IMR-90 (cell line): ENCODE results near the gene SLC3A2. TPM values are rescaled to one million over a fixed set of nuclear protein-coding genes. Genes with fewer than 3 reads are reported as not detected.
A peak's percentile ranks its signal among the peaks of the same experiment; 100 is the strongest.

Experiments used
- ATAC-seq: fragments of 200-7000 bp; cut with Tn5 transposase; 2 replicates; pipeline ENCODE4 v1.9.1; 2020; ENCODE audit warnings: low read depth, mild to moderate bottlenecking, moderate library complexity
- BruUV-seq: library from RNA; stranded (reverse); fragments of 400-500 nt; replicated peaks from 2 replicates; lab custom pipeline; 2021; lab: Mats Ljungman, UMichigan
- CTCF ChIA-PET: fragments of 300-600 bp; formaldehyde crosslinking; extraction: SDS; loops from one replicate; lab custom pipeline; 2021; ENCODE audit warnings: antibody characterized with exemption; lab: Yijun Ruan, JAX
- POLR2A ChIA-PET: fragments of 300-600 bp; sonication (Branson Sonifier 250); formaldehyde crosslinking; loops from one replicate; lab custom pipeline; 2022; ENCODE audit warnings: antibody characterized with exemption; ENCODE audit not compliant: unreplicated experiment; lab: Charles Lee
- DNase-seq: peaks from one replicate; pipeline ENCODE4 v3.0.0; 2013
- H2AFZ ChIP-seq: replicated peaks from 2 replicates; pipeline ENCODE3; 2013; ENCODE audit warnings: low read length, mild to moderate bottlenecking; ENCODE audit not compliant: poor library complexity
- H2AK5ac ChIP-seq: 2 replicates; pipeline ENCODE4 v1.6.1; 2013; ENCODE audit warnings: low read depth, low read length, inconsistent platforms
- H2AK9ac ChIP-seq: replicated peaks from 2 replicates; pipeline ENCODE3; 2013; ENCODE audit warnings: mild to moderate bottlenecking, low read depth, low read length, moderate library complexity; ENCODE audit not compliant: poor library complexity
- H2BK120ac ChIP-seq: 2 replicates; pipeline ENCODE4 v1.6.1; 2013; ENCODE audit warnings: low read depth, low read length, inconsistent platforms
- H2BK15ac ChIP-seq: 3 replicates; pipeline ENCODE4 v1.6.1; 2013; ENCODE audit warnings: low read depth, low read length, inconsistent platforms
- H2BK20ac ChIP-seq: 2 replicates; pipeline ENCODE4 v1.6.1; 2013; ENCODE audit warnings: low read depth, mild to moderate bottlenecking, inconsistent platforms, low read length, moderate library complexity
- H2BK5ac ChIP-seq: 2 replicates; pipeline ENCODE4 v1.6.1; 2013; ENCODE audit warnings: mild to moderate bottlenecking, low read depth, low read length, inconsistent platforms; ENCODE audit not compliant: poor library complexity, severe bottlenecking
- H3K14ac ChIP-seq: replicated peaks from 2 replicates; pipeline ENCODE4 v1.6.1; 2013; ENCODE audit warnings: low read depth, low read length, inconsistent platforms
- H3K18ac ChIP-seq: 2 replicates; pipeline ENCODE4 v1.6.1; 2013; ENCODE audit warnings: low read depth, low read length, control low read depth
- H3K23ac ChIP-seq: 2 replicates; pipeline ENCODE4 v1.6.1; 2013; ENCODE audit warnings: low read depth, low read length, inconsistent platforms
- H3K27ac ChIP-seq: 2 replicates; pipeline ENCODE4 v1.5.1; 2013; ENCODE audit warnings: mild to moderate bottlenecking, control low read depth, low read length; ENCODE audit not compliant: insufficient read depth
- H3K27me3 ChIP-seq: 2 replicates; pipeline ENCODE4 v1.6.1; 2013; ENCODE audit warnings: low read length; ENCODE audit not compliant: control insufficient read depth, insufficient read depth
- H3K36me3 ChIP-seq: 2 replicates; pipeline ENCODE4 v1.6.1; 2013; ENCODE audit warnings: low read length, mixed read lengths; ENCODE audit not compliant: control insufficient read depth, insufficient read depth
- H3K4ac ChIP-seq: 2 replicates; pipeline ENCODE4 v1.6.1; 2013; ENCODE audit warnings: low read depth, low read length, inconsistent platforms
- H3K4me1 ChIP-seq: 2 replicates; pipeline ENCODE4 v1.6.1; 2013; ENCODE audit warnings: low read length, mixed read lengths; ENCODE audit not compliant: control insufficient read depth, insufficient read depth
- H3K4me2 ChIP-seq: 2 replicates; pipeline ENCODE4 v1.6.1; 2013; ENCODE audit warnings: low read depth, mild to moderate bottlenecking, control low read depth, low read length, moderate library complexity
- H3K4me3 ChIP-seq: 2 replicates; pipeline ENCODE4 v1.5.1; 2013; ENCODE audit warnings: low read depth, mild to moderate bottlenecking, control low read depth, low read length, moderate library complexity; ENCODE audit not compliant: insufficient read depth
- H3K56ac ChIP-seq: 2 replicates; pipeline ENCODE4 v1.6.1; 2013; ENCODE audit warnings: low read length, inconsistent platforms; ENCODE audit not compliant: insufficient read depth; ENCODE audit errors: extremely low read depth
- H3K79me1 ChIP-seq, 2 experiments: 2 replicates each; pipeline ENCODE4 v1.6.1; 2013; ENCODE audit warnings: low read length in 2 of 2, inconsistent platforms in 1 of 2, low read depth in 1 of 2
- H3K9ac ChIP-seq: 2 replicates; pipeline ENCODE4 v1.6.1; 2013; ENCODE audit warnings: low read depth, low read length, control low read depth
- H3K9me1 ChIP-seq: 2 replicates; pipeline ENCODE4 v1.6.1; 2013; ENCODE audit warnings: low read length, inconsistent platforms; ENCODE audit not compliant: insufficient read depth
- H3K9me3 ChIP-seq: 2 replicates; pipeline ENCODE4 v1.6.1; 2013; ENCODE audit warnings: low read length; ENCODE audit not compliant: control insufficient read depth, insufficient read depth
- H4K20me1 ChIP-seq: 2 replicates; pipeline ENCODE4 v1.6.1; 2013; ENCODE audit warnings: low read length, inconsistent platforms; ENCODE audit not compliant: insufficient read depth
- H4K5ac ChIP-seq: 2 replicates; pipeline ENCODE4 v1.6.1; 2013; ENCODE audit warnings: mild to moderate bottlenecking, low read depth, low read length, control low read depth
- H4K8ac ChIP-seq, 2 experiments: 2 replicates each; pipeline ENCODE4 v1.6.1; 2013; ENCODE audit warnings: low read depth in 2 of 2, low read length in 2 of 2, control low read depth in 1 of 2, inconsistent platforms in 1 of 2
- H4K91ac ChIP-seq: 2 replicates; pipeline ENCODE4 v1.6.1; 2013; ENCODE audit warnings: low read depth, low read length, inconsistent platforms; ENCODE audit not compliant: insufficient read depth
- BHLHE40 ChIP-seq: fragments of 150-350 bp; IDR thresholded peaks from 2 replicates; pipeline ENCODE4 v1.6.1; 2016; ENCODE audit warnings: mild to moderate bottlenecking, low read depth, low read length
- CEBPB ChIP-seq: IDR thresholded peaks from 2 replicates; pipeline ENCODE4 v1.6.1; 2012; ENCODE audit warnings: low read depth, low read length, improper control_type of control experiment
- CHD1 ChIP-seq: IDR thresholded peaks from 2 replicates; pipeline ENCODE4 v1.6.1; 2012; ENCODE audit warnings: low read depth, low read length, improper control_type of control experiment
- FOS ChIP-seq: fragments of 150-350 bp; IDR thresholded peaks from 2 replicates; pipeline ENCODE4 v1.6.1; 2016; ENCODE audit warnings: low read depth, low read length
- MXI1 ChIP-seq: IDR thresholded peaks from 2 replicates; pipeline ENCODE4 v1.6.1; 2012; ENCODE audit warnings: low read depth, mild to moderate bottlenecking, low read length, moderate library complexity, borderline replicate concordance
- POLR2A ChIP-seq: IDR thresholded peaks from 2 replicates; pipeline ENCODE4 v1.6.1; 2012; ENCODE audit warnings: mild to moderate bottlenecking, low read depth, low read length
- RAD21 ChIP-seq: IDR thresholded peaks from 2 replicates; pipeline ENCODE4 v1.6.1; 2012; ENCODE audit warnings: low read length, improper control_type of control experiment
- RFX5 ChIP-seq: IDR thresholded peaks from 2 replicates; pipeline ENCODE4 v1.8.0; 2012; ENCODE audit warnings: low read depth, mild to moderate bottlenecking, low read length, moderate library complexity
- SMC3 ChIP-seq: fragments of 150-350 bp; IDR thresholded peaks from 2 replicates; pipeline ENCODE4 v1.6.1; 2016; ENCODE audit warnings: low read depth, mild to moderate bottlenecking, antibody characterized with exemption, low read length, moderate library complexity
- WGBS, 2 experiments: methylation state at CpG; one replicate each; pipeline versions ENCODE4 v1.1.5 to v1.1.7; 2013; ENCODE audit warnings: missing lambda C conversion rate in 2 of 2; ENCODE audit not compliant: insufficient read length in 1 of 2; ENCODE audit errors: extremely low coverage in 2 of 2; 5-methylcytosine and 5-hydroxymethylcytosine counted together
- dilution Hi-C: fragments of 300-500 bp; cut with HindIII; formaldehyde crosslinking; loops from one replicate; pipeline ENCODE4 v1.14.3; 2018; ENCODE audit warnings: low sequenced_read_pairs; ENCODE audit not compliant: unreplicated experiment
- in situ Hi-C: fragments of 300-500 bp; cut with MboI; formaldehyde crosslinking; loops from 3 replicates; pipeline ENCODE4 v1.14.3; 2019; ENCODE audit warnings: low sequenced_read_pairs, inconsistent platforms, mixed read lengths
- intact Hi-C: fragments of 100-400 bp; cut with micrococcal nuclease; formaldehyde crosslinking; loops from 2 replicates; pipeline ENCODE4 v1.10.0; 2022
- polyA plus RNA-seq, 3 experiments: library from polyadenylated mRNA; depleted of rRNA; stranded (reverse); fragments of >200 nt; gene quantifications; 2 replicates each; pipeline ENCODE4 v1.2.3, GENCODE V29; 2012; ENCODE audit warnings: low replicate concordance in 1 of 3
- total RNA-seq: library from RNA; depleted of rRNA; stranded (reverse); fragments of >200 nt; gene quantifications from 2 replicates; pipeline ENCODE4 v1.2.3, GENCODE V29; 2012
- TF ChIP-seq, protein P1 (sequence below): fragments of 150-350 bp; IDR thresholded peaks from 2 replicates; pipeline ENCODE4 v1.6.1; 2017; ENCODE audit warnings: mild to moderate bottlenecking, antibody characterized with exemption, low read length, low read depth

SLC3A2 gene
- total and polyA plus RNA-seq, 2 of the 4 experiments (the other 2 are of a cell fraction) = 140 to 239 TPM

DNA sequence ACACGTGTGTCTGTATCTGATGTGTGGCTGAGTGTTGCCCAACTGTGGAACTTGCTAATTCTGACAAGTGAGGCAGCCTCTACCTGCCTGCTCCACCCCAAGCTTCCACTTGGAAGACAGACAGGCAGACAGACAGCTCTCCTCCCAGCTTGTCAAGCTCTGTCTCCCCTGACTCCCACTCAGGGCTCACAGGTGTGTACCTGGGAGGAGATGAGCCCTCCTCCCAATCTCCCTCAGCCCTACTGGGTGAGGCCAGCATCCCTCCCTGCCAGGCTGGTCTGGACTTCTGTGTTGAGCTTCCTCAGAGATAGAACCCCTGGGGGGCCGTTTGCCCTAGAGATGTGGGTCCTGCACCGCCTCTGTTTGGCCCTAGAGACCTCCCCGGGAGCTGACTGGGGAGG is 41.5 kb downstream of the SLC3A2 start:
- H3K56ac ChIP-seq = no peak overlapping the region
- no CpG with 5 or more reads among the region's 4 CpGs for WGBS, 2 experiments
- H2BK5ac ChIP-seq = no peak overlapping the region
- peaks cover 8% of the 10 kb centered on the region; the same call in 1 of the 2 replicates for H3K4me1 ChIP-seq
- H4K20me1 ChIP-seq = no peaks in the 10 kb centered on the region
- no peak overlapping the region for H4K5ac ChIP-seq
- H3K9ac ChIP-seq = no peak overlapping the region
- H3K4me3 ChIP-seq = no peak overlapping the region
- H3K79me1 ChIP-seq = no peaks in the 10 kb centered on the region
- no peak overlapping the region for H3K18ac ChIP-seq
- no peak overlapping the region for H3K14ac ChIP-seq
- H4K91ac ChIP-seq = no peak overlapping the region
- ATAC-seq = no peak
- TF ChIP-seq CHD1 (no peak), RAD21 (no peak), CEBPB (no peak), MXI1 (no peak), POLR2A (no peak), SMC3 (no peak), FOS (no peak), BHLHE40 (no peak), RFX5 (no peak)
- TF ChIP-seq, protein P1, sequence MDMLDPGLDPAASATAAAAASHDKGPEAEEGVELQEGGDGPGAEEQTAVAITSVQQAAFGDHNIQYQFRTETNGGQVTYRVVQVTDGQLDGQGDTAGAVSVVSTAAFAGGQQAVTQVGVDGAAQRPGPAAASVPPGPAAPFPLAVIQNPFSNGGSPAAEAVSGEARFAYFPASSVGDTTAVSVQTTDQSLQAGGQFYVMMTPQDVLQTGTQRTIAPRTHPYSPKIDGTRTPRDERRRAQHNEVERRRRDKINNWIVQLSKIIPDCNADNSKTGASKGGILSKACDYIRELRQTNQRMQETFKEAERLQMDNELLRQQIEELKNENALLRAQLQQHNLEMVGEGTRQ = no peak
- ChIA-PET CTCF (no interaction called here), POLR2A (no interaction called here)
- intact Hi-C loops = no loop called here
- no peak overlapping the region for H3K27ac ChIP-seq
- no peak overlapping the region for H2BK15ac ChIP-seq
- no peak overlapping the region for H4K8ac ChIP-seq
- in situ Hi-C loops = no loop called here
- no peaks in the 10 kb centered on the region for H3K36me3 ChIP-seq
- no peak overlapping the region for H3K4me2 ChIP-seq
- H3K9me1 ChIP-seq = no peaks in the 10 kb centered on the region
- dilution Hi-C loops = no loop called here
- H2AFZ ChIP-seq = peak overlapping the region; percentile 27
- no peak overlapping the region for H3K4ac ChIP-seq
- H2AK9ac ChIP-seq = no peak overlapping the region
- no peaks in the 10 kb centered on the region; the same call in 1 of the 2 replicates for H3K9me3 ChIP-seq
- H2BK20ac ChIP-seq = no peak overlapping the region
- BruUV-seq = no TSS peak
- peaks cover 89% of the 10 kb centered on the region for H3K27me3 ChIP-seq
- H2AK5ac ChIP-seq = no peak overlapping the region
- no peak overlapping the region for H3K23ac ChIP-seq
- no peak overlapping the region for H2BK120ac ChIP-seq
- no peak for DNase-seq
